Nasal cavity respiratory epithelium epithelial cell of viscerocranial mucosa (primary cell): Measurements from ENCODE around the gene DEFB127. TPM values are rescaled to one million over a fixed set of nuclear protein-coding genes. Genes with fewer than 3 reads are reported as not detected.

ENCODE experiments used
- total RNA-seq: library from RNA; depleted of rRNA; stranded (reverse); fragments of >200 nt; gene quantifications from 2 replicates; pipeline ENCODE4 v1.2.3, GENCODE V29; 2014

Gene DEFB127
- not detected in 2 replicates for total RNA-seq

DNA sequence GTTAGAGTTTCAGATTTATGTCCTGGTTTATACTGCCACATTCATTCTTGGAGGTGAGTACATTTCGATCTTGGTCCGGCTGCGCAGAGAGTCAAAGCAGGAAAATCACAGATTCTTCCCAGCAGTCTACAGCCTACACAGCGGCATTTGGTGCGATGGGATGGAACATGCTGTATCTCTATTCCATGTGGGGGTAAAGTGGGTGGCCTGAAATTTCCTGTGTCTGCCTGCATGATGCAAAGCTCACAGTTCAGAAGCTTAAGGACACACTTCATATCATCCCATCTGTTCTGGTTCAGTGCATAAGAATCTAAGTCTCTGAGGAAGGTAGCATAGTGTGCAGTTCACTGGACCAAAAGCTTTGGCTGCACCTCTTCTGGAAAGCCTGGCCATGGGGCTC, at the start of gene DEFB127:
Gene DEFB127 (plus strand): TSS at position 301 of the 400 bp plus-strand sequence. CDS start 91 bp downstream, at position 392.

DNA sequence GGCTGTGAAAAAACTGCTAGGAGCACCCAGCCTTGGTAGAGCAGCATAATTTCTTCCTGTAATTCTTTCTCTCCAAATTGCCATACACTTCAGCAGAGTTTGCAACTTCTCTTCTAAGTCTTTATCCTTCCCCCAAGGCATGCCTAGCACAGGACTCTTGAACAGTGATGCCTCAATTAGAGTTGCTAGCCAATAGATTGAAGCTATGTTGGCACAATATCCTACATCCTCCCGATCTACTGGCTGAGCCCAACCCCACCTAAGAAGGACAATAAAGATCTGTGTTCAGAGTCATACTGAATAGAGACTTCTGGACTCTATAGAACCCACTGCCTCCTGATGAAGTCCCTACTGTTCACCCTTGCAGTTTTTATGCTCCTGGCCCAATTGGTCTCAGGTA, 15.0 kb upstream of the DEFB127 start, which contains the start of gene DEFB126:
Gene DEFB126 (plus strand): TSS at position 301 of the 400 bp plus-strand sequence. CDS start 39 bp downstream, at position 340.

GRCh38 chr20:189611-190010, 32.4 kb downstream of the DEFB127 start, which contains the start of gene DEFB128:
Gene DEFB128 (minus strand): TSS chr20:189711. CDS start chr20:189623, 88 bp downstream.

Other genes with a start within 250 kb of the DEFB127 start
- not detected in 2 replicates for gene DEFB125, start 69.8 kb upstream of the DEFB127 start, total RNA-seq
- gene DEFB126, start 14.9 kb upstream of the DEFB127 start, total RNA-seq, result not detected in 2 replicates
- not detected in 2 replicates for gene DEFB128, start 32.3 kb downstream of the DEFB127 start, total RNA-seq
- not detected in 2 replicates for gene DEFB129, start 69.8 kb downstream of the DEFB127 start, total RNA-seq
- not detected in 2 replicates for gene DEFB132, start 100.3 kb downstream of the DEFB127 start, total RNA-seq
- gene C20orf96, start 133.3 kb downstream of the DEFB127 start, total RNA-seq, result 0.68 and 2.5 TPM in 2 replicates
- 10.3 and 15.7 TPM in 2 replicates for gene ZCCHC3, start 140.1 kb downstream of the DEFB127 start, total RNA-seq
- 2.1 and 4.2 TPM in 2 replicates for gene SOX12, start 168.1 kb downstream of the DEFB127 start, total RNA-seq
- 6.2 and 25.6 TPM in 2 replicates for gene NRSN2, start 189.7 kb downstream of the DEFB127 start, total RNA-seq
- gene TRIB3, start 223.3 kb downstream of the DEFB127 start, total RNA-seq, result 392 and 496 TPM in 2 replicates